ENCODE results near the gene ATP9A. TPM values are rescaled to one million over a fixed set of nuclear protein-coding genes. Genes with fewer than 3 reads are reported as not detected.

ATP9A gene
- total and polyA plus RNA-seq, 10 of the 15 experiments (the other 5 are each of a cell fraction or from before 2014, with no cell fraction given), result 0.03 to 0.81 (median 0.14) TPM

DNA sequence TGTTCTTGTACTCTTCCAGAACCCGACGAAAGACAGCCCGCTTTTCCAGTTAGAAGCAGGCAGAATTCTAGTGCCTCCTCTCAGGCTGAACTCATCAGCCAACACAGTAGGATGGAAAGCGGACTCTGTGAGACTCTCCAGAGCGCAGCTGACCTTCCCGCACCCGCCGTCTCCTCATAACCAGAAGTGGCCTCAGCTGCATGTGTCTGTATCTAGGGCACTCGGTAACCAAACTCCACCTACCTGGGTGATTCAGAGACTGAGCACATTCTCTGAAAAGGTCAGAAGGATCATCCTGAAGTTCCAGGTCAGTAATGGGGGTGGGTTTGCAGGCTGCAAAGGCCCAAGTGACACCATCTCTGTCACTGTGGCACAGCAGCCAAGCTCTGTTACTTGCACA lies 158.9 kb downstream of the ATP9A start (continued):
- TF ChIP-seq RFX5 (IDR thresholded peaks at IDR 0.05; ENCODE audit: low read depth, low read length) (no peak), MYC (IDR thresholded peaks at IDR 0.05; ENCODE audit: insufficient read depth, insufficient read length, insufficient replicate concordance, low read length, severe bottlenecking) (no peak), NFYA (IDR thresholded peaks at IDR 0.05; ENCODE audit: borderline replicate concordance, low read depth, low read length) (no peak), YBX1 (IDR thresholded peaks at IDR 0.05) (no peak), TCF7 (IDR thresholded peaks at IDR 0.05; ENCODE audit: borderline replicate concordance) (no peak), CREM (IDR thresholded peaks at IDR 0.05; ENCODE audit: low read depth) (no peak), HDGF (IDR thresholded peaks at IDR 0.05) (no peak), SUPT20H (IDR thresholded peaks at IDR 0.05; ENCODE audit: borderline replicate concordance, control insufficient read depth, low read depth, low read length) (no peak), TAF1 (IDR thresholded peaks at IDR 0.05; ENCODE audit: borderline replicate concordance, low read depth, low read length) (no peak)

DNA sequence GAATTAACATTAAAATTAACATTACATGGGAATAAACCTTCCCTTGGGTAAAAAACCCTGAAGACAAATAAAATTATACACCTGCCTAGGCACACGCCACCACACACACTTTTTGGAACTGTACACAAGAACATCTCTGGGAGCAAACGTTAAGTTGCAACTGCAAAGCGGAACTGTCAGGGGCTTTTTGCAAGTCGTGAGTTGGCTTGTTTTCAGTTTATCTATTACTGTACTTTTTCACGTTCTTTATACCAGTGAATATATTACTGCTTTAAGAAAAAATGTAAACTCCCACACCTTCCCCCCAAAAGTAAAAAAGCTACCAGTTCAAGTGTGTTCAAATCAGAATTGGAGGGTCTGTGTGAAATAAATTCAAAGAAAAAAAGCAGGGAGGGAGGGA lies 160.1 kb downstream of the ATP9A start:
- Histone ChIP-seq H3K27me3 (replicated peaks in 1 of 2; ENCODE audit: control insufficient read depth in 2 of 2, insufficient read depth in 2 of 2, low read length in 1 of 2) (peaks cover 0 to 4% of the 10 kb centered on the region in 2 experiments; a peak in 2 of 4 replicates), H3K9ac (ENCODE audit: control insufficient read depth, insufficient read depth, low read length) (no peak overlapping the region), H3K79me2 (ENCODE audit: control insufficient read depth, insufficient read depth, low read length) (no peaks in the 10 kb centered on the region), H2AFZ (ENCODE audit: control insufficient read depth, low read depth, low read length) (no peak overlapping the region), H3K27ac (ENCODE audit: control insufficient read depth, insufficient read depth) (no peak overlapping the region; the same call in 1 of the 2 replicates), H3K36me3 (ENCODE audit: control insufficient read depth in 2 of 2, insufficient read depth in 2 of 2, low read length in 1 of 2) (no peaks in the 10 kb centered on the region), H3K9me3 (replicated peaks; ENCODE audit: control insufficient read depth, insufficient read depth, low read length) (no peaks in the 10 kb centered on the region), H3K4me3 (no peak overlapping the region; the same call in 1 of the 2 replicates), H4K20me1 (ENCODE audit: control insufficient read depth, insufficient read depth) (no peaks in the 10 kb centered on the region), H3K4me2 (ENCODE audit: control insufficient read depth, insufficient read depth) (no peak overlapping the region), H3K4me1 (ENCODE audit: control insufficient read depth, insufficient read depth, low read length) (peaks cover 12% of the 10 kb centered on the region)
- ChIA-PET CTCF (interaction anchor here (1.2 kb wide), 1 partner anchor 222 kb away, joined by 3 read pairs; no protein-coding TSS in a partner anchor), RAD21 (ENCODE audit: unreplicated experiment) (interaction anchor here (0.9 kb wide), 1 partner anchor 12 kb away, joined by 3 read pairs; no protein-coding TSS in a partner anchor), SMC1A (ENCODE audit: uncharacterized antibody, unreplicated experiment) (interaction anchor here (0.7 kb wide), 1 partner anchor 460 kb away, joined by 3 read pairs; no protein-coding TSS in a partner anchor), POLR2A (interaction anchor here (0.7 kb wide), 1 partner anchor 9 kb away, joined by 3 read pairs; no protein-coding TSS in a partner anchor)
- FAIRE-seq (no peak), DNase-seq (ENCODE audit: low read depth, low spot score) (no peak), ATAC-seq (peak; percentile 78)
- BruUV-seq (replicated peaks), result no TSS peak
- intact Hi-C loops (cut with micrococcal nuclease; ENCODE audit: unreplicated experiment) (no loop called here), in situ Hi-C loops (cut with MboI) (no loop called here)
- WGBS (ENCODE audit: insufficient coverage, insufficient replicate concordance, low lambda C conversion rate, missing lambda C conversion rate), result under 1% methylated on average over 5 of the region's 5 CpGs
- TF ChIP-seq, protein P1, sequence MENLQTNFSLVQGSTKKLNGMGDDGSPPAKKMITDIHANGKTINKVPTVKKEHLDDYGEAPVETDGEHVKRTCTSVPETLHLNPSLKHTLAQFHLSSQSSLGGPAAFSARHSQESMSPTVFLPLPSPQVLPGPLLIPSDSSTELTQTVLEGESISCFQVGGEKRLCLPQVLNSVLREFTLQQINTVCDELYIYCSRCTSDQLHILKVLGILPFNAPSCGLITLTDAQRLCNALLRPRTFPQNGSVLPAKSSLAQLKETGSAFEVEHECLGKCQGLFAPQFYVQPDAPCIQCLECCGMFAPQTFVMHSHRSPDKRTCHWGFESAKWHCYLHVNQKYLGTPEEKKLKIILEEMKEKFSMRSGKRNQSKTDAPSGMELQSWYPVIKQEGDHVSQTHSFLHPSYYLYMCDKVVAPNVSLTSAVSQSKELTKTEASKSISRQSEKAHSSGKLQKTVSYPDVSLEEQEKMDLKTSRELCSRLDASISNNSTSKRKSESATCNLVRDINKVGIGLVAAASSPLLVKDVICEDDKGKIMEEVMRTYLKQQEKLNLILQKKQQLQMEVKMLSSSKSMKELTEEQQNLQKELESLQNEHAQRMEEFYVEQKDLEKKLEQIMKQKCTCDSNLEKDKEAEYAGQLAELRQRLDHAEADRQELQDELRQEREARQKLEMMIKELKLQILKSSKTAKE (IDR thresholded peaks at IDR 0.05; ENCODE audit: low read depth, poor library complexity, severe bottlenecking), result no peak
- TF ChIP-seq SPI1 (IDR thresholded peaks at IDR 0.05; ENCODE audit: borderline replicate concordance, insufficient read depth, low read depth, low read length), result peak; percentile 33; the same call in 1 of the 2 replicates

Measured in GM12878 (cell line).